HTERT RPE-1 (cell line): ENCODE data around the gene DNASE1L2.

ENCODE experiments used
- in situ Hi-C: fragments of 300-500 bp; cut with MboI; formaldehyde crosslinking; loops from 4 replicates; pipeline ENCODE4 v1.14.3; 2020; ENCODE audit warnings: low sequenced_read_pairs

DNASE1L2 gene

GRCh38 chr16:2284001-2284770 is 47.9 kb downstream of the DNASE1L2 start:
- in situ Hi-C loops: no loop called here

GRCh38 chr16:2284797-2285576 is 48.7 kb downstream of the DNASE1L2 start:
- in situ Hi-C loops: no loop called here

GRCh38 chr16:2285731-2286191 is 49.5 kb downstream of the DNASE1L2 start:
- in situ Hi-C loops: no loop called here

- in situ Hi-C loops: no loop called here
These were observed 50.3 kb downstream of the DNASE1L2 start for GRCh38 chr16:2286550-2286949.

- in situ Hi-C loops: no loop called here
These were observed 51.8 kb downstream of the DNASE1L2 start for GRCh38 chr16:2287916-2288547.
